OCI-M2 (cell line): ENCODE results near the gene CCDC179.

Experiments used
- DNase-seq: peaks from one replicate; lab custom pipeline; 2025; ENCODE audit not compliant: unreplicated experiment; lab: John Stamatoyannopoulos, UW

Gene CCDC179

GRCh38 chr11:22808571-22809197 lies 51.6 kb downstream of the CCDC179 start:
- DNase-seq, result no peak

DNA sequence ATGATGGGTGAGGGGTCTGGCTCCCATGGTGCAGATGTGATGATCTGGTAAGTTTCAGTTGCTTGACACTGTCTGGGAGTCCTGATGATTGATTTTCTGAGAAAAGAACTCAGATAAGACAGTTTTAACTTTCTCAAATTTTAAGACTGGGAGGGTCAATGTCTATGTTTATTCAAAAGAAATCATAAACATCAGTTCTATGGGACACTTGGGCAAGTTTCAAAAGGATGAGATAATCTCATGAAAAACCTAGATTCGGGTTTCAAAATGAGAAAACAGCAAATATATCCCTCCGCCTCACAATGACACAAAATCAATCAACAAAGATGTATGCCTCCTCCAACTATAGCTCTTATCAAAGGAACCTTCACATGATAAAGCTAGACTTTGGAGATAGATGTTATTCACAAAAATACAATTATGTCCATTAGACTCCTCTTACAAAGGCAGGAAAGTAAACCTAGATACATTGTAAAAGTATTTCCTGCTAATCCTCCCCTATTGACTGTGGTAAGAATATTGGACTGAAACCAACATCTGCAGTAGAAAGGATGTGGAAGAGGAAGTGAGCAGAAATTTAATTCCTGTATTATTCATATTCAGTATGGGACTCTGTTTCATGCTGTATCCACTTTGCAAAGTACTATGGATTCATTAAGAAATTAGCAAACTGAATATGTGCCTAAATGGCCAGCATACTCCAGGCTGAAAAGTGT lies 52.3 kb downstream of the CCDC179 start:
- DNase-seq, result no peak

DNA sequence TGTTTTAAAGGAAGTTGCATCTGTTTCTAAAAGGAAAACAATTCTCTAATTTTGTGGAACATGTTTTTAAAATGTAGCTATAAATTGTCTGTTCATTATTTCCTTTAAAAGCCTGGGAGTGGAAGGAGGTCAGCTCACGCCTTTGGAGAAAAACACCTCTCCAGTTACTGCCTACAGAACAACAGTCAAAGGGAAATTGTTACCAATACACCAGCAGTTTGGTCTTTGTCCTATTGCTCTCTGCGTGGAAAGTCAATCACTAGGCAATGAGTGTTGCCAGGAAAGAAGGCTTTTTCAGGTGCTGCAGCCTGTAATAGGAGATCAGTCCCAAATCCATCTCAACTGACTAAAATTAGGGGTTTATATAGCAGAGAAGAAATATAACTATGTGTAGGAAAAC lies 52.9 kb downstream of the CCDC179 start:
- DNase-seq, result no peak

DNA sequence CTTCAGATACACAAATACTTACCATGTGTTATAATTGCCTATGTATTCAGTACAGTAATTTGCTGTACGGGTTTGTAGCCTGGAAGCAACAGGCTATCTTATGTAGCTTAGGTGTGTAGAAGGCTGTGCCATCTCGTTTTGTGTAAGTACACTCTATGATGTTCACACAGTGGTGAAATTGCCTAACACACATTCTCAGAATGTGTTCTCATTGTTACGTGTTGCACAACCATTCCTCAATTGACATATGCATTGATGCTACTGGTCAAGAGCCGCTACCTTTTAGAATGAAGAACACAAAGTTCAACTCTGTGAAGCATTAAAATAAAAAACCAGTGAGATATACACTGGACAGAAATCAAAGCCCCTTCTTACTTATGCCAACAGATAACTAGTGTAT lies 57.4 kb downstream of the CCDC179 start:
- DNase-seq, result no peak

GRCh38 chr11:22800482-22800881 lies 59.8 kb downstream of the CCDC179 start:
- no peak for DNase-seq

- no peak for DNase-seq
Observed at GRCh38 chr11:22798901-22799300, 61.4 kb downstream of the CCDC179 start.

- DNase-seq, result no peak
Observed at GRCh38 chr11:22797047-22797446, 63.2 kb downstream of the CCDC179 start.
